HepG2 (cell line): ENCODE measurements around the gene UBC. TPM values are rescaled to one million over a fixed set of nuclear protein-coding genes. Genes with fewer than 3 reads are reported as not detected.
A peak's percentile ranks its signal among the peaks of the same experiment; 100 is the strongest.

ENCODE experiments used
- CENPBD1 ChIP-seq: sonication (generic); formaldehyde crosslinking; IDR thresholded peaks from 2 replicates; pipeline ENCODE4 v1.8.0; 2022; ENCODE audit warnings: missing genetic modification reagents, low read depth, mild to moderate bottlenecking, borderline replicate concordance
- ELF3 ChIP-seq: IDR thresholded peaks from 2 replicates; pipeline ENCODE4 v1.6.1; 2016; ENCODE audit warnings: missing genetic modification reagents, missing compliant biosample characterization
- ERF ChIP-seq: IDR thresholded peaks from 2 replicates; pipeline ENCODE4 v1.6.1; 2018; ENCODE audit warnings: missing biosample characterization, missing genetic modification reagents
- HMGA1 ChIP-seq: sonication (generic); formaldehyde crosslinking; conservative IDR thresholded peaks from 2 replicates; pipeline ENCODE4 v1.4.0; 2020; ENCODE audit warnings: missing genetic modification reagents
- JDP2 ChIP-seq: sonication (generic); formaldehyde crosslinking; IDR thresholded peaks from 2 replicates; pipeline ENCODE4 v1.8.1; 2022; ENCODE audit warnings: missing genetic modification reagents, borderline replicate concordance
- MAX ChIP-seq: IDR thresholded peaks from 2 replicates; pipeline ENCODE4 v1.6.1; 2012; ENCODE audit warnings: inconsistent platforms
- MTF1 ChIP-seq: sonication (generic); formaldehyde crosslinking; IDR thresholded peaks from 2 replicates; pipeline ENCODE4 v1.5.0; 2020; ENCODE audit warnings: missing genetic modification reagents
- NCOA2 ChIP-seq: sonication (generic); formaldehyde crosslinking; IDR thresholded peaks from 2 replicates; pipeline ENCODE4 v1.8.0; 2022; ENCODE audit warnings: inconsistent platforms
- TRIM22 ChIP-seq: fragments of 450-650 bp; IDR thresholded peaks from 2 replicates; pipeline ENCODE4 v1.6.1; 2017
- ZC3H4 ChIP-seq: sonication (generic); formaldehyde crosslinking; IDR thresholded peaks from 2 replicates; pipeline ENCODE4 v1.4.0; 2020; ENCODE audit warnings: missing genetic modification reagents, borderline replicate concordance
- ZGPAT ChIP-seq: IDR thresholded peaks from 2 replicates; pipeline ENCODE4 v1.6.1; 2016; ENCODE audit warnings: mild to moderate bottlenecking
- ZKSCAN1 ChIP-seq: fragments of 150-350 bp; IDR thresholded peaks from 2 replicates; pipeline ENCODE4 v1.6.1; 2014; ENCODE audit warnings: low read length
- ZNF280B ChIP-seq: sonication (generic); formaldehyde crosslinking; IDR thresholded peaks from 2 replicates; pipeline ENCODE4 v1.5.0; 2020; ENCODE audit warnings: missing genetic modification reagents, mild to moderate bottlenecking, borderline replicate concordance
- polyA plus RNA-seq, 8 experiments: library from polyadenylated mRNA; depleted of rRNA in 3 of 8; stranded (reverse) in 7 of 8; unstranded in 1 of 8; fragments of >200 nt; fragmentation: Illumina TruSeq in 4 of 8; extraction: Trizol in 4 of 8; gene quantifications; 2 replicates each; pipeline versions ENCODE4 v1.2.1 to v1.2.3, GENCODE V29; 2011 to 2016; ENCODE audit warnings: low read depth in 4 of 8, missing spikeins in 1 of 8, mixed read lengths in 1 of 8; ENCODE audit not compliant: insufficient read depth in 1 of 8
- total RNA-seq, 5 experiments: library from RNA; depleted of rRNA; stranded (reverse); fragments of >200 nt; fragmentation: Illumina TruSeq; extraction: Trizol; gene quantifications; 2 replicates each; pipeline ENCODE4 v1.2.3, GENCODE V29; 2016; ENCODE audit warnings: low read depth in 1 of 5
- TF ChIP-seq, protein P1 (sequence below): sonication (generic); formaldehyde crosslinking; IDR thresholded peaks from 2 replicates; pipeline ENCODE4 v1.5.0; 2020; ENCODE audit warnings: missing genetic modification reagents
- TF ChIP-seq, protein P2 (sequence below): sonication (generic); formaldehyde crosslinking; IDR thresholded peaks from 2 replicates; pipeline ENCODE4 v1.5.1; 2020; ENCODE audit warnings: mild to moderate bottlenecking, missing genetic modification reagents, borderline replicate concordance
- TF ChIP-seq, protein P3 (sequence below): sonication (generic); formaldehyde crosslinking; IDR thresholded peaks from 2 replicates; pipeline ENCODE4 v1.4.0; 2020; ENCODE audit warnings: missing genetic modification reagents

The UBC gene
- total and polyA plus RNA-seq, 2 of the 13 experiments (the other 11 are each of a cell fraction or from before 2014, with no cell fraction given), result 805 to 1,432 TPM

GRCh38 chr12:124863416-124864325, 50.8 kb downstream of the UBC start, which contains the start of gene SCARB1 (continued):
- no peak for TF ChIP-seq JDP2 (CRISPR knock-in tag)
- peak; percentile 38; the same call in 1 of the 2 replicates for TF ChIP-seq NCOA2
- no peak for TF ChIP-seq CENPBD1 (CRISPR knock-in tag)
- TF ChIP-seq, protein P1, sequence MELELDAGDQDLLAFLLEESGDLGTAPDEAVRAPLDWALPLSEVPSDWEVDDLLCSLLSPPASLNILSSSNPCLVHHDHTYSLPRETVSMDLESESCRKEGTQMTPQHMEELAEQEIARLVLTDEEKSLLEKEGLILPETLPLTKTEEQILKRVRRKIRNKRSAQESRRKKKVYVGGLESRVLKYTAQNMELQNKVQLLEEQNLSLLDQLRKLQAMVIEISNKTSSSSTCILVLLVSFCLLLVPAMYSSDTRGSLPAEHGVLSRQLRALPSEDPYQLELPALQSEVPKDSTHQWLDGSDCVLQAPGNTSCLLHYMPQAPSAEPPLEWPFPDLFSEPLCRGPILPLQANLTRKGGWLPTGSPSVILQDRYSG, result 0 out of 2 replicates have a peak, but pooled peaks have one; percentile 61
- TF ChIP-seq TRIM22, result no peak
- TF ChIP-seq HMGA1, result no peak
- peak; percentile 81 for TF ChIP-seq ERF (CRISPR knock-in tag)
- TF ChIP-seq, protein P2, sequence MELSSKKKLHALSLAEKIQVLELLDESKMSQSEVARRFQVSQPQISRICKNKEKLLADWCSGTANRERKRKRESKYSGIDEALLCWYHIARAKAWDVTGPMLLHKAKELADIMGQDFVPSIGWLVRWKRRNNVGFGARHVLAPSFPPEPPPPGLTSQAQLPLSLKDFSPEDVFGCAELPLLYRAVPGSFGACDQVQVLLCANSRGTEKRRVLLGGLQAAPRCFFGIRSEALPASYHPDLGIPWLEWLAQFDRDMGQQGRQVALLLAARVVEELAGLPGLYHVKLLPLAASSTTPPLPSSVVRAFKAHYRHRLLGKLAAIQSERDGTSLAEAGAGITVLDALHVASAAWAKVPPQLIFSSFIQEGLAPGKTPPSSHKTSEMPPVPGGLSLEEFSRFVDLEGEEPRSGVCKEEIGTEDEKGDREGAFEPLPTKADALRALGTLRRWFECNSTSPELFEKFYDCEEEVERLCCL, result no peak
- TF ChIP-seq, protein P3, sequence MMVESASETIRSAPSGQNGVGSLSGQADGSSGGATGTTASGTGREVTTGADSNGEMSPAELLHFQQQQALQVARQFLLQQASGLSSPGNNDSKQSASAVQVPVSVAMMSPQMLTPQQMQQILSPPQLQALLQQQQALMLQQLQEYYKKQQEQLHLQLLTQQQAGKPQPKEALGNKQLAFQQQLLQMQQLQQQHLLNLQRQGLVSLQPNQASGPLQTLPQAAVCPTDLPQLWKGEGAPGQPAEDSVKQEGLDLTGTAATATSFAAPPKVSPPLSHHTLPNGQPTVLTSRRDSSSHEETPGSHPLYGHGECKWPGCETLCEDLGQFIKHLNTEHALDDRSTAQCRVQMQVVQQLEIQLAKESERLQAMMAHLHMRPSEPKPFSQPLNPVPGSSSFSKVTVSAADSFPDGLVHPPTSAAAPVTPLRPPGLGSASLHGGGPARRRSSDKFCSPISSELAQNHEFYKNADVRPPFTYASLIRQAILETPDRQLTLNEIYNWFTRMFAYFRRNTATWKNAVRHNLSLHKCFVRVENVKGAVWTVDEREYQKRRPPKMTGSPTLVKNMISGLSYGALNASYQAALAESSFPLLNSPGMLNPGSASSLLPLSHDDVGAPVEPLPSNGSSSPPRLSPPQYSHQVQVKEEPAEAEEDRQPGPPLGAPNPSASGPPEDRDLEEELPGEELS (CRISPR knock-in tag), result peak; percentile 39; the same call in 1 of the 2 replicates
- TF ChIP-seq ELF3 (CRISPR knock-in tag), result 0 out of 2 replicates have a peak, but pooled peaks have one; percentile 35
- peak; percentile 90 for TF ChIP-seq MAX
- no peak for TF ChIP-seq ZC3H4
- TF ChIP-seq ZNF280B (CRISPR knock-in tag), result no peak
- no peak for TF ChIP-seq ZKSCAN1
- no peak for TF ChIP-seq MTF1
- TF ChIP-seq ZGPAT (CRISPR knock-in tag), result peak; percentile 81; the same call in 1 of the 2 replicates
